ENCODE data around the gene PRSS50.

DNA sequence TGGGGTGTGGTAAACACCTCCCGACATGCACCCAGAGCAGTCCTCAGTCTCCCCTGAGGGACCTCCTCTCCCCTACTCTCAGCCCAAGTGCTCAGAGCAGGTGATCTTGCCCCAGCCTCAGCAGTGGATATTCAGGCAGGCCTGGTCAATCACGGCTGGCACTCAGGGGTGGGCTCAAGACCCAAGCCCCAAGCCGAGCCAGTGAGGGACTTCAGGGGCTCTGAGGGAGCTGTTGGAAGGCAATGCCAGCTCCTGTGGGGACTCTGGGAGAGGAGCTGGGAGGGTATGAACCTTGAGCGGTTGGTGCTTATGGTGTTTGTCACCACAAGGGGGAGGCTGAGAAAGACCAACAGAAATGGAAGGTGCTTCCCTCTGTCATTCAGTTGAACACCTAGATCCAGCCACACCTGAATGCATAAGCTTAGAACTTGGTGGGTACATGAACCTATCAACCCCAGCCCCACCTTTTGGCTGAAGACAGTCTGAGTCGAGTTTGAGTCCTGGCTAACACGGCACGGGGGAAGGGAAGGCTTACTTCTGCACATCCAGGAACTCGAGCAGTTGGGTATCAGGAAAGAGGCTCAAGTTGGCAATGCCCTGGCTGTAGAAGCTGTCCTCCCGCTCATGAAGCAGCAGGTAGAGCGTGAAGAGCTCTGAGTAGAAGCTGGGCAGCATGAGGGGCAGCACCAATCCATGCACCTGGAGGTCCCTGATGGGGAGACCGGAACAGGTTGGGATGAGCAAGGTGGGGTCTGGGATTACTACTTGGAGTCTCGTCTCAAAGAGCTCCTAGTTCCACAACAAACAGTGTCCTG, 43.4 kb downstream of the PRSS50 start:
- TF ChIP-seq CTCF (IDR thresholded peaks at IDR 0.05; ENCODE audit: low read length) = peak; percentile 25; the same call in 1 of the 2 replicates
- no peak for TF ChIP-seq EZH2 (optimal IDR thresholded peaks at IDR 0.05; ENCODE audit: low read depth, low read length)
